Cardiac fibroblast (primary cell): ENCODE measurements around the gene CTNNA1.

Experiments
- DNase-seq, 2 donors: peaks; one replicate each; pipeline versions ENCODE4 v3.0.0 to v3.0.0-alpha.2; 2010; ENCODE audit warnings: low read depth in 2 of 2
- H3K4me3 ChIP-seq, 2 donors: replicated peaks in 1 of 2; 1 replicate in 1 of 2; 2 replicates in 1 of 2; pipeline ENCODE4 v1.5.1; 2011; ENCODE audit warnings: low read depth in 2 of 2, low read length in 2 of 2, mild to moderate bottlenecking in 2 of 2, moderate library complexity in 1 of 2
- CTCF ChIP-seq: IDR thresholded peaks from one replicate; pipeline ENCODE4 v1.5.1; 2011; ENCODE audit warnings: low read depth, mild to moderate bottlenecking, low read length, inconsistent platforms

Gene CTNNA1

GRCh38 chr5:138955013-138955660 is 201.9 kb downstream of the CTNNA1 start:
- no peak for DNase-seq
- TF ChIP-seq CTCF = no peak
- no peak overlapping the region for H3K4me3 ChIP-seq

- TF ChIP-seq CTCF = no peak
- no peak for DNase-seq
- H3K4me3 ChIP-seq = no peak overlapping the region
These were observed 202.6 kb downstream of the CTNNA1 start for GRCh38 chr5:138955671-138956295.

- no peak for TF ChIP-seq CTCF
- DNase-seq = no peak
These were observed 203.6 kb downstream of the CTNNA1 start for GRCh38 chr5:138956801-138957200.

GRCh38 chr5:138960145-138960692 is 207.0 kb downstream of the CTNNA1 start:
- TF ChIP-seq CTCF = no peak
- H3K4me3 ChIP-seq = no peak overlapping the region
- DNase-seq = no peak

More at GRCh38 chr5:138956801-138957200, 203.6 kb downstream of the CTNNA1 start:
- no peak overlapping the region for H3K4me3 ChIP-seq

GRCh38 chr5:138961221-138961620 is 208.0 kb downstream of the CTNNA1 start:
- TF ChIP-seq CTCF = no peak

GRCh38 chr5:138961729-138962128 is 208.5 kb downstream of the CTNNA1 start:
- no peak overlapping the region for H3K4me3 ChIP-seq
- no peak for TF ChIP-seq CTCF
- DNase-seq = no peak

More at GRCh38 chr5:138961221-138961620, 208.0 kb downstream of the CTNNA1 start:
- no peak overlapping the region for H3K4me3 ChIP-seq
- DNase-seq = no peak
